H9 (cell line): ENCODE results near the gene TIMM13. TPM values are rescaled to one million over a fixed set of nuclear protein-coding genes. Genes with fewer than 3 reads are reported as not detected.

Experiments
- DNase-seq: peaks from one replicate; pipeline ENCODE4 v3.0.0-alpha.2; 2017
- H2AFZ ChIP-seq: one replicate; pipeline ENCODE4 v1.6.1; 2013; ENCODE audit warnings: mild to moderate bottlenecking, low read length, control low read depth, moderate library complexity
- H2AK5ac ChIP-seq: 2 replicates; pipeline ENCODE4 v1.6.1; 2013; ENCODE audit warnings: low read length, control low read depth, mixed read lengths; ENCODE audit not compliant: insufficient read length
- H2BK120ac ChIP-seq: one replicate; pipeline ENCODE4 v1.6.1; 2013; ENCODE audit warnings: low read depth, mild to moderate bottlenecking, low read length, control low read depth, inconsistent platforms; ENCODE audit not compliant: poor library complexity, severe bottlenecking
- H2BK12ac ChIP-seq: 2 replicates; pipeline ENCODE4 v1.6.1; 2013; ENCODE audit warnings: low read length, control low read depth, mixed read lengths, low read depth; ENCODE audit not compliant: insufficient read length
- H2BK15ac ChIP-seq: 2 replicates; pipeline ENCODE4 v1.6.1; 2013; ENCODE audit warnings: low read depth, low read length, control low read depth
- H2BK20ac ChIP-seq: one replicate; pipeline ENCODE4 v1.6.1; 2013; ENCODE audit warnings: low read depth, mild to moderate bottlenecking, low read length, control low read depth, inconsistent platforms; ENCODE audit not compliant: poor library complexity, severe bottlenecking
- H2BK5ac ChIP-seq: 2 replicates; pipeline ENCODE4 v1.6.1; 2013; ENCODE audit warnings: low read length, control low read depth, mixed read lengths; ENCODE audit not compliant: insufficient read length
- H3K14ac ChIP-seq: 2 replicates; pipeline ENCODE4 v1.6.1; 2013; ENCODE audit warnings: low read length, control low read depth; ENCODE audit not compliant: insufficient read depth
- H3K18ac ChIP-seq: 2 replicates; pipeline ENCODE4 v1.6.1; 2013; ENCODE audit warnings: low read depth, mild to moderate bottlenecking, mixed read lengths, low read length, control low read depth; ENCODE audit not compliant: insufficient read length
- H3K23ac ChIP-seq: 2 replicates; pipeline ENCODE4 v1.6.1; 2013; ENCODE audit warnings: low read length, control low read depth, mixed read lengths, low read depth; ENCODE audit not compliant: insufficient read length
- H3K23me2 ChIP-seq: 2 replicates; pipeline ENCODE4 v1.6.1; 2013; ENCODE audit warnings: low read depth, mild to moderate bottlenecking, mixed read lengths, low read length, control low read depth; ENCODE audit not compliant: insufficient read length, poor library complexity, severe bottlenecking
- H3K27ac ChIP-seq: 2 replicates; pipeline ENCODE4 v1.5.1; 2013; ENCODE audit warnings: low read length, control low read depth, mixed read lengths, low read depth; ENCODE audit not compliant: insufficient read length
- H3K27me3 ChIP-seq: 2 replicates; pipeline ENCODE4 v1.6.1; 2013; ENCODE audit warnings: low read length, control low read depth, inconsistent platforms; ENCODE audit not compliant: insufficient read depth
- H3K4ac ChIP-seq: 2 replicates; pipeline ENCODE4 v1.6.1; 2013; ENCODE audit warnings: low read depth, mild to moderate bottlenecking, control low read depth, inconsistent platforms, low read length, moderate library complexity
- H3K4me1 ChIP-seq: 2 replicates; pipeline ENCODE4 v1.6.1; 2013; ENCODE audit warnings: low read length, control low read depth, inconsistent platforms; ENCODE audit not compliant: insufficient read depth
- H3K4me2 ChIP-seq: 2 replicates; pipeline ENCODE4 v1.6.1; 2013; ENCODE audit warnings: low read length, control low read depth, mixed read lengths; ENCODE audit not compliant: insufficient read length, insufficient read depth
- H3K56ac ChIP-seq: 2 replicates; pipeline ENCODE4 v1.6.1; 2013; ENCODE audit warnings: low read depth, mild to moderate bottlenecking, mixed read lengths, low read length, control low read depth; ENCODE audit not compliant: insufficient read length
- H3K79me1 ChIP-seq: 2 replicates; pipeline ENCODE4 v1.6.1; 2013; ENCODE audit warnings: low read depth, mild to moderate bottlenecking, moderate library complexity, low read length, control low read depth, inconsistent platforms; ENCODE audit not compliant: insufficient read depth, poor library complexity, severe bottlenecking
- H3K79me2 ChIP-seq: 2 replicates; pipeline ENCODE4 v1.6.1; 2013; ENCODE audit warnings: low read length, control low read depth, inconsistent platforms; ENCODE audit not compliant: insufficient read depth
- H3K9ac ChIP-seq: 2 replicates; pipeline ENCODE4 v1.6.1; 2013; ENCODE audit warnings: low read length, control low read depth, mixed read lengths; ENCODE audit not compliant: insufficient read length; ENCODE audit errors: extremely low read depth
- H3K9me3 ChIP-seq: one replicate; pipeline ENCODE4 v1.6.1; 2013; ENCODE audit warnings: low read depth, low read length, inconsistent platforms; ENCODE audit not compliant: control insufficient read depth
- H3T11ph ChIP-seq: one replicate; pipeline ENCODE4 v1.6.1; 2013; ENCODE audit warnings: mild to moderate bottlenecking, low read length, control low read depth, inconsistent platforms
- H4K20me1 ChIP-seq: one replicate; pipeline ENCODE4 v1.6.1; 2013; ENCODE audit not compliant: control insufficient read depth, insufficient read length, insufficient read depth
- H4K5ac ChIP-seq: 2 replicates; pipeline ENCODE4 v1.6.1; 2013; ENCODE audit warnings: low read depth, mild to moderate bottlenecking, mixed read lengths, low read length, control low read depth; ENCODE audit not compliant: insufficient read length
- H4K8ac ChIP-seq: replicated peaks from 2 replicates; pipeline ENCODE4 v1.6.1; 2013; ENCODE audit warnings: low read length, control low read depth, mixed read lengths, low read depth; ENCODE audit not compliant: insufficient read length
- H4K91ac ChIP-seq: 2 replicates; pipeline ENCODE4 v1.6.1; 2013; ENCODE audit warnings: low read depth, mild to moderate bottlenecking, moderate library complexity, mixed read lengths, low read length, control low read depth; ENCODE audit not compliant: insufficient read length
- H3K27ac Mint-ChIP-seq, 3 experiments: 2 replicates in 2 of 3; 3 replicates in 1 of 3; pipeline ENCODE4 v1.8.0; 2020 to 2021; ENCODE audit warnings: mixed read lengths in 3 of 3, mild to moderate bottlenecking in 1 of 3, moderate library complexity in 1 of 3
- H3K27me3 Mint-ChIP-seq: 2 replicates; pipeline ENCODE4 v1.8.0; 2021; ENCODE audit warnings: low read depth, mild to moderate bottlenecking, moderate library complexity, mixed read lengths
- H3K36me3 Mint-ChIP-seq, 3 experiments: 2 replicates in 2 of 3; 3 replicates in 1 of 3; pipeline ENCODE4 v1.8.0; 2020 to 2021; ENCODE audit warnings: low read depth in 3 of 3, mixed read lengths in 3 of 3; ENCODE audit not compliant: insufficient read depth in 1 of 3
- H3K4me1 Mint-ChIP-seq, 2 experiments: 2 replicates each; pipeline ENCODE4 v1.8.0; 2020; ENCODE audit warnings: mixed read lengths in 2 of 2
- H3K4me3 Mint-ChIP-seq, 2 experiments: 2 replicates in 1 of 2; 3 replicates in 1 of 2; pipeline ENCODE4 v1.8.0; 2020 to 2021; ENCODE audit warnings: mild to moderate bottlenecking in 2 of 2, mixed read lengths in 2 of 2, moderate library complexity in 1 of 2
- H3K9me3 Mint-ChIP-seq, 2 experiments: 2 replicates in 1 of 2; 3 replicates in 1 of 2; pipeline ENCODE4 v1.8.0; 2020; ENCODE audit warnings: mild to moderate bottlenecking in 2 of 2, mixed read lengths in 2 of 2, moderate library complexity in 1 of 2
- CTCF ChIP-seq: fragments of 200-600 bp; sonication (generic); conservative IDR thresholded peaks from 3 replicates; pipeline ENCODE4 v1.8.0; 2021; ENCODE audit warnings: antibody characterized with exemption, mild to moderate bottlenecking
- WGBS: extraction: QIAGEN DNeasy Blood & Tissue Kit; methylation state at CpG from one replicate; pipeline ENCODE4 v1.1.7; 2013; ENCODE audit warnings: missing lambda C conversion rate, low lambda C conversion rate, mixed read lengths; ENCODE audit not compliant: insufficient read length; ENCODE audit errors: extremely low coverage; 5-methylcytosine and 5-hydroxymethylcytosine counted together
- microRNA-seq: library from miRNA; unstranded; fragments of <30 nt; microRNA quantifications from one replicate; pipeline ENCODE4, GENCODE V29; 2020; ENCODE audit warnings: borderline microRNAs expressed
- total RNA-seq: library from RNA; stranded (reverse); gene quantifications from 2 replicates; pipeline ENCODE4 v1.2.1, GENCODE V29; 2021

Gene TIMM13
- total RNA-seq, 1 experiment from 2014 or later: 214 TPM

DNA sequence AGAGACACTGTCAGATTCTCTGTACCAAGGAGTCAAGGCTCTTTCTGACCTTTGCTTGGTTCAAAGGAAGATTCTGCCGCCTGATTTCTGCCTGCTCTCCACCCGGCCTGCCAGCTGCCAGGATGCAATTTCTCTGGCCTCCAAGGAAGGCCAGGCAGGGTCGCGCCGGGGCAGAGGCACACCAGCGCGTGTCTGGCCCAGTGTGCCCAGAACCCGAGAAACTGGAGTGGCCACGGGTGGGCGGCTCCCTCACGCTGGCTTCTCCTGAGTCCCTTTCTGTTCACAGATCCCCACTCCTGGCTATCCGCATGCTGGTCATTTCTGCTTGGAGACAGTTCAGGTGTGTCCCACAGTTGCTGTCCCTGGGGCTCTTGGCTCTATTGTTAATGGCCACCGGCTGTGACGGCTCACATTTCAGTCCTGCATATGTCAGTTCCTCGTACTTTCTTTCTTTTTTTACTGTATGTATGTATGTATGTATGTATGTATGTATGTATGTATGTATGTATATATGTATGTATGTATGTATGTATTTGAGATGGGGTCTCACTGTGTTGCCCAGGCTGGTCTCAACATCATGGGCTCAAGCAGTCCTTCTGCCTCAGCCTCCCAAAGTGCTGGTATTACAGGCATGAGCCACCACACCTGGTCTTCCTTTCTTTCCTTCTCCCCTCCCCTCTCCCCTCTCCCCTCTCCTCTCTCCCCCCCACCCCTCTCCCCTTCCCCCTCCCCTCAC is 50.4 kb downstream of the TIMM13 start:
- no peak overlapping the region for H3K4me3 Mint-ChIP-seq
- no peak for TF ChIP-seq CTCF

More for the DNA sequence above, 50.4 kb downstream of the TIMM13 start:
- Histone ChIP-seq H3T11ph (no peak overlapping the region), H3K4me1 (no peaks in the 10 kb centered on the region), H3K27ac (no peak overlapping the region), H4K5ac (no peak overlapping the region), H4K91ac (no peak overlapping the region), H3K4me2 (no peak overlapping the region), H3K79me1 (no peaks in the 10 kb centered on the region), H3K56ac (no peak overlapping the region), H2BK12ac (no peak overlapping the region), H3K27me3 (no peaks in the 10 kb centered on the region), H2BK120ac (no peak overlapping the region), H3K18ac (no peak overlapping the region), H3K23ac (no peak overlapping the region), H3K23me2 (no peaks in the 10 kb centered on the region), H3K79me2 (no peaks in the 10 kb centered on the region), H3K14ac (no peak overlapping the region), H4K20me1 (no peaks in the 10 kb centered on the region), H2AFZ (no peak overlapping the region), H2BK20ac (no peak overlapping the region), H3K9ac (no peak overlapping the region), H3K4ac (no peak overlapping the region), H2AK5ac (no peak overlapping the region), H4K8ac (no peak overlapping the region), H2BK5ac (no peak overlapping the region), H3K9me3 (no peaks in the 10 kb centered on the region), H2BK15ac (no peak overlapping the region; the same call in 1 of the 2 replicates)
- H3K4me1 Mint-ChIP-seq: peaks cover 4% of the 10 kb centered on the region in 2 experiments; a peak in 1 of 4 replicates
- H3K27me3 Mint-ChIP-seq: peaks cover 41% of the 10 kb centered on the region
- no CpG with 5 or more reads among the region's 15 CpGs for whole genome bisulfite sequencing
- H3K9me3 Mint-ChIP-seq: peaks cover 20 to 24% of the 10 kb centered on the region in 2 experiments
- H3K36me3 Mint-ChIP-seq: peaks cover 0 to 9% (median 4%) of the 10 kb centered on the region in 3 experiments; a peak in 3 of 7 replicates
- DNase-seq: no peak
- no peak overlapping the region for H3K27ac Mint-ChIP-seq

Small RNAs within 50 kb of the gene (microRNA-seq; reads per million reads assigned to microRNA genes)
- 0.46 reads per million for gene MIR7108

Other genes starting within 250 kb of the TIMM13 start
- 139 and 148 TPM in 2 replicates for gene PLEKHJ1, start 191.3 kb downstream of the TIMM13 start, total RNA-seq
- 166 and 167 TPM in 2 replicates for gene SF3A2, start 190.8 kb downstream of the TIMM13 start, total RNA-seq
- gene AMH, start 178.3 kb downstream of the TIMM13 start, total RNA-seq: 70.2 and 70.7 TPM in 2 replicates
- 0.90 and 1.1 TPM in 2 replicates for gene JSRP1, start 171.2 kb downstream of the TIMM13 start, total RNA-seq
- gene PEAK3, start 145.4 kb downstream of the TIMM13 start, total RNA-seq: not detected in 2 replicates
- gene LINGO3, start 119.4 kb downstream of the TIMM13 start, total RNA-seq: 0.28 and 0.61 TPM in 2 replicates
- 187 and 202 TPM in 2 replicates for gene LSM7, start 99.0 kb downstream of the TIMM13 start, total RNA-seq
- gene SPPL2B, start 98.9 kb downstream of the TIMM13 start, total RNA-seq: 69.4 and 73.7 TPM in 2 replicates
- 0.24 and 0.33 TPM in 2 replicates for gene TMPRSS9, start 67.3 kb downstream of the TIMM13 start, total RNA-seq
- 173 and 174 TPM in 2 replicates for gene LMNB2, start 29.4 kb upstream of the TIMM13 start, total RNA-seq
- 13.5 and 16.2 TPM in 2 replicates for gene GADD45B, start 48.5 kb upstream of the TIMM13 start, total RNA-seq